K562 (cell line): ENCODE data around the gene HMGN2. TPM values are rescaled to one million over a fixed set of nuclear protein-coding genes. Genes with fewer than 3 reads are reported as not detected.
A peak's percentile ranks its signal among the peaks of the same experiment; 100 is the strongest.

Source experiments
- ADNP ChIP-seq: fragments of 200-800 bp; sonication (Bioruptor generic); IDR thresholded peaks from 2 replicates; pipeline ENCODE4 v1.6.1; 2016; ENCODE audit warnings: missing genetic modification characterization, missing compliant biosample characterization
- CUX1 ChIP-seq: fragments of 200-800 bp; sonication (Bioruptor generic); IDR thresholded peaks from 2 replicates; pipeline ENCODE4 v1.6.1; 2016; ENCODE audit warnings: missing genetic modification characterization, missing compliant biosample characterization
- DDX20 ChIP-seq: fragments of 450-650 bp; IDR thresholded peaks from 2 replicates; pipeline ENCODE4 v1.6.1; 2016; ENCODE audit warnings: missing genetic modification characterization, low read depth, mild to moderate bottlenecking, missing compliant biosample characterization, moderate library complexity
- EP400 ChIP-seq: fragments of 450-650 bp; IDR thresholded peaks from 2 replicates; pipeline ENCODE4 v1.6.1; 2017; ENCODE audit warnings: antibody characterized with exemption, mild to moderate bottlenecking, moderate library complexity
- FOXJ2 ChIP-seq: fragments of 200-800 bp; sonication (Bioruptor generic); IDR thresholded peaks from 2 replicates; pipeline ENCODE4 v1.6.1; 2016; ENCODE audit warnings: missing genetic modification characterization, missing compliant biosample characterization
- MLLT1 ChIP-seq, 2 experiments: fragments of 450-650 bp; IDR thresholded peaks; 2 replicates each; pipeline ENCODE4 v1.6.1; 2016
- POLR2G ChIP-seq: fragments of 200-400 bp; formaldehyde crosslinking; IDR thresholded peaks from 2 replicates; pipeline ENCODE4 v1.6.1; 2017; ENCODE audit warnings: low read depth, mild to moderate bottlenecking, antibody characterized with exemption, low read length, moderate library complexity
- RFX7 ChIP-seq: fragments of 250-450 bp; sonication (Bioruptor Pico); IDR thresholded peaks from 2 replicates; pipeline ENCODE4 v1.5.1; 2021; ENCODE audit warnings: mild to moderate bottlenecking
- THAP12 ChIP-seq: fragments of 250-450 bp; sonication (Bioruptor Pico); IDR thresholded peaks from 2 replicates; pipeline ENCODE4 v1.9.0; 2021; ENCODE audit warnings: mild to moderate bottlenecking, inconsistent platforms
- ZBTB1 ChIP-seq: sonication (generic); formaldehyde crosslinking; IDR thresholded peaks from 2 replicates; pipeline ENCODE4 v1.8.1; 2023; ENCODE audit warnings: missing genetic modification reagents, low read depth, mild to moderate bottlenecking, borderline replicate concordance
- ZSCAN29 ChIP-seq: fragments of 450-650 bp; IDR thresholded peaks from 2 replicates; pipeline ENCODE4 v1.6.1; 2017
- polyA plus RNA-seq, 8 experiments: library from polyadenylated mRNA; depleted of rRNA in 4 of 8; stranded (reverse) in 5 of 8; unstranded in 3 of 8; fragments of >200 nt; fragmentation: Nextera tagmentation in 2 of 8; fragmentation: Illumina TruSeq in 1 of 8; extraction: Ambion mirVana in 2 of 8; extraction: Trizol in 1 of 8; gene quantifications; 2 replicates each; pipeline versions ENCODE4 v1.2.1 to v1.2.3, GENCODE V29; 2011 to 2014; ENCODE audit warnings: inconsistent platforms in 1 of 8, missing spikeins in 1 of 8
- total RNA-seq, 7 experiments: library from RNA; depleted of rRNA in 6 of 7; stranded (reverse); fragments of >200 nt in 6 of 7; fragmentation: Illumina TruSeq in 2 of 7; extraction: Trizol in 2 of 7; gene quantifications; 2 replicates each; pipeline versions ENCODE4 v1.2.1 to v1.2.3, GENCODE V29; 2011 to 2021; ENCODE audit warnings: low replicate concordance in 1 of 7
- TF ChIP-seq, protein P1 (sequence below): fragments of 250-450 bp; sonication (Bioruptor Pico); IDR thresholded peaks from 2 replicates; pipeline ENCODE4 v1.8.0; 2022; ENCODE audit warnings: inconsistent platforms

HMGN2 gene
- total and polyA plus RNA-seq, 9 of the 15 experiments (the other 6 are each of a cell fraction or from before 2014, with no cell fraction given) = 370 to 1,354 (median 965) TPM

DNA sequence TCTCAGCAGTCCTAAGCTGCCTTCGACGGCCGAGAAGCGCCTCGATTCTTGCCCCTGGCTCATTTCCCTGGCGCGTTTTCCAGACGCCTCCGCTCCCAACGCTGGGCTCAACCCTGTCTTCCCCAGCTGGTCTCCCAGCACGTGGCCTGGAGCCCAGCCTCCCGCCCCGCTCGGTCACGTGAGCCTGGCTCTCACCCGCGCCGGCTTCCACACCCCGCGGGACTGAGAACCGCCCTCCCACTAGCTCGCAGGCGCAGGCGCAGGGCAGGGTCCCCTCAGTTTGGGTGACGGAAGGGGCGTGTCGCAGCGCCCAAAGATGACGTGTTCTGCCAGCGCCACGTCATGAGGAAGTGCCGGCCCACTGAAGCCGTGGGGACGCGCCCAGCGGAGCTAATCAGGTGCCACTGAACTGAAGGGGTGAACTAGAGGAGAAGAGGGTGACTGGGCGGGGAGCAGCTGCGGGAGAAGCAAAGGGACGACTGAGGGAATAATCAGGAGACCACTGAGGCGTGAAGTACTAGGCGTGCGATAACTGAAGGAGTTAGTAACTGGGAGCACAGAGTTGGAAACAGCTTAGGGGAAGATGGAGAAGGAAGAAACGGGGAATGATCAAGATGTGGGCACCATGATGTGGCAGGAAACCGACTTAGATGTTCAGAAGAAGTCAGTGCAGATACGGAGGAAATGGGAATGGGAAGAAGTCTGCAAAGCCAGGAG is 40.1 kb upstream of the HMGN2 start, which contains the start of gene DHDDS (continued):
- TF ChIP-seq CUX1 (CRISPR knock-in tag) (no peak), RFX7 (no peak), FOXJ2 (tag) (no peak; the same call in 1 of the 2 replicates), ADNP (no peak), ZSCAN29 (no peak), EP400 (peak; percentile 96), MLLT1 (IDR thresholded peaks at IDR 0.05) (peak; percentile 86 to 92), ZBTB1 (CRISPR knock-in tag) (0 out of 2 replicates have a peak, but pooled peaks have one; percentile 18), DDX20 (no peak), THAP12 (CRISPR knock-in tag) (peak; percentile 74; the same call in 1 of the 2 replicates), POLR2G (peak; percentile 87)
- TF ChIP-seq, protein P1, sequence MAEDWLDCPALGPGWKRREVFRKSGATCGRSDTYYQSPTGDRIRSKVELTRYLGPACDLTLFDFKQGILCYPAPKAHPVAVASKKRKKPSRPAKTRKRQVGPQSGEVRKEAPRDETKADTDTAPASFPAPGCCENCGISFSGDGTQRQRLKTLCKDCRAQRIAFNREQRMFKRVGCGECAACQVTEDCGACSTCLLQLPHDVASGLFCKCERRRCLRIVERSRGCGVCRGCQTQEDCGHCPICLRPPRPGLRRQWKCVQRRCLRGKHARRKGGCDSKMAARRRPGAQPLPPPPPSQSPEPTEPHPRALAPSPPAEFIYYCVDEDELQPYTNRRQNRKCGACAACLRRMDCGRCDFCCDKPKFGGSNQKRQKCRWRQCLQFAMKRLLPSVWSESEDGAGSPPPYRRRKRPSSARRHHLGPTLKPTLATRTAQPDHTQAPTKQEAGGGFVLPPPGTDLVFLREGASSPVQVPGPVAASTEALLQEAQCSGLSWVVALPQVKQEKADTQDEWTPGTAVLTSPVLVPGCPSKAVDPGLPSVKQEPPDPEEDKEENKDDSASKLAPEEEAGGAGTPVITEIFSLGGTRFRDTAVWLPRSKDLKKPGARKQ = no peak
